Suprapubic skin (tissue), 4 donors: ENCODE results near the gene SCAMP4.

Source experiments
- CTCF ChIP-seq, 2 donors: fragments of 200-600 bp in 1 of 2; fragments of 450-650 bp in 1 of 2; sonication (generic) in 1 of 2; IDR thresholded peaks; one replicate each; pipeline ENCODE4 v1.5.1; 2016 to 2019; ENCODE audit warnings: antibody characterized with exemption in 2 of 2, mild to moderate bottlenecking in 1 of 2, moderate library complexity in 1 of 2
- EP300 ChIP-seq: sonication (generic); formaldehyde crosslinking; IDR thresholded peaks from one replicate; pipeline ENCODE4 v1.6.1; 2017; ENCODE audit warnings: antibody characterized with exemption
- POLR2A ChIP-seq, 2 donors: fragments of 450-650 bp; IDR thresholded peaks; one replicate each; pipeline ENCODE4 v1.6.1; 2017; ENCODE audit warnings: antibody characterized with exemption in 2 of 2, mild to moderate bottlenecking in 2 of 2, moderate library complexity in 2 of 2
- POLR2AphosphoS5 ChIP-seq, 3 donors: sonication (generic); formaldehyde crosslinking; IDR thresholded peaks; one replicate each; pipeline ENCODE4 v1.6.1; 2017; ENCODE audit warnings: antibody characterized with exemption in 3 of 3

- no peak for TF ChIP-seq CTCF (IDR thresholded peaks at IDR 0.05)
- no peak for TF ChIP-seq POLR2A (IDR thresholded peaks at IDR 0.05)
- no peak for TF ChIP-seq POLR2AphosphoS5 (IDR thresholded peaks at IDR 0.05)
- TF ChIP-seq EP300, result no peak
Measured at GRCh38 chr19:1905863-1906375, 720 bp downstream of the SCAMP4 start.
